CD4-positive, alpha-beta T cell treated with Interleukin-17A for 4 hours (primary cell): ENCODE data around the gene MGMT.

Experiments
- DNase-seq: peaks from one replicate; pipeline ENCODE4 v3.0.0-alpha.2; 2020; ENCODE audit warnings: mixed read lengths

The MGMT gene

DNA sequence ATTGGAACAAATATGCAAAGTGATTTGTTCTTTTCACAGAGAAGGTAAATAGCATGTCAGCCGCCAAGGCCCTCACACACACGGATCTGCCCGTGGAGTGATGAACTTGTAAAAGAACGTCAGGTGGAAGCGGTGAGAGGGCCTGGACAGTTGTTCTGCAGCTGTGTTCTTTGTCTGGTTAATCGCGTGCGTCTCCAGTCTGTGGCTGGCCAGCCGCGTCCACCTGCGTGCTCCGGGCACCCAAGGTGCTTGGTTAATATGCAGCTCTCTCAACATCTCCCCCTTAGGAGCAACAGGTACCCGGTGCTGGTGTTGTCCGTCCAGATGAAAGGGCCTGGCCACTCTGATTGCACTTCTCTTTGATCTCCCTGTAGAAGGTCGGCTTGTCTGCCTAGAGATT, 162.9 kb downstream of the MGMT start:
- DNase-seq = no peak

DNA sequence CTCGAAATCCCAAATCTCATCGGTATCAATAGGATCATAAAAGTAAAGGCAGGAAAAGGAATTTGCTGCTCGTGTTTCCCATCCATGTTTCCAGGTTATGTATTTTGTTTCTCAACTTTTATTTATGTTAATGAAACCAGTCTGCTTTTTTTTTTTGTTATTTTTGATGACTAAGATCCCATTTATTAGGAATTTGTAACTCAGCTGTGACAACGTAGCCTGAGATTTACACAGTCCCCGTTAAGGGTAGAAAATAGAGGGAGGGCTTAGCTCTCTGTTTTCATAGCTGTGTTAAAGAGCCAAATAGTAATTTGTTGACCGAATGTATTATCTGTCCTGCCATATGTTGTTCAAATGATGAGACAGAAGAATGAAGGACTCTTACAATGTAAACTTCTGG, 164.0 kb downstream of the MGMT start:
- DNase-seq = no peak

DNA sequence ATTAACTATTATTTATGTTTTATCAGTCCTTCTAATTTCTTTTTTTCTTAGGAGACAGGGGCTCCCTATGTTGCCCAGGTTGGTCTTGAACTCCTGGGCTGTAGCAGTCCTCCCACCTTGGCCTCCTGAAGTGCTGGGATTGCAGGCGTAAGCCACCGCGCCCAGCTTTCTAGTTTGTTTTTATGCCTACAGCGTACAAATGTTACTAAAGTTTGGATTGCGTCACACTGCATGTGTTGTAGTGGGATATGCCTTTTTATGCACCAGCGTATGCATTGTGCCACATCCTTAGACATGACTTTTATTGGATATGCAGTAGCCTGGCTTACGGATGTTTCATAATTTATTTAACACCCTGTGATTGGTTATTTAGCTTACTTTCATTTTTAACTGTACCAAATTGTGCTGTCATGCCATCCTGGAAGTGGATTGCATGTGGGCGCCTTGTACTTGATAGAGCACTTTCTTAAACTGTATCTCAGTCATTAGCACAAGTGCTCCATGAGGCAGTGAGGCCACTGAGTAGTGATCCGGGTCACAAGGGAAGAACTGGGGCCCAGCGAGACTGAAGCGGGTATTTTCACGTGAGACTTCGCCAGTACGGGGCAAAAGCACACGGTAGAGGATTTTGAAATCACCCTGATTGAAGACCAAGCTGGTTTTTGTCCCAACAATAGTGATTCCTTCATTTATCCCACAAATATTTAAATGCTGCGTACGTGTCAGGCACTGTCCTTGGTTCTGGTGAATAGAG, 165.0 kb downstream of the MGMT start:
- DNase-seq = no peak

DNA sequence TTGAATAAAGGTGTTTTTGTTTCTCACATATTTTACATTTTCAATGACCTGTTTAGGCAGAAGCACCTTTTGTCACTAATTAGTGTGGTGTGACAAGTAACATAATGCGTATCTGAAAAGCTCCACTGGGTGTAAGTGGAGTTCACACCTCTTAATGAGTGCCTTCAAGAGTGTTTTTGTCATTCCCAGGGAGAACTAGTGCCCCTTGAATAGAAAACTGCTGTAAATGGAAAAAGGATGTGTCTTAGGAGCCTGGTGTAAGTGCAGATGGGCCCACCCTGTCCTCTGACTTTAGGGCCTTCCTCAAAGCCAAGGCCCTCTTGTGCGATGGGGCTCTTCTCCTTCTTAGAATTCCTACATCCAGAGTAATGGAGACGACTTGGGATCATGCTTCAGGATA, 170.0 kb downstream of the MGMT start:
- DNase-seq = no peak

DNA sequence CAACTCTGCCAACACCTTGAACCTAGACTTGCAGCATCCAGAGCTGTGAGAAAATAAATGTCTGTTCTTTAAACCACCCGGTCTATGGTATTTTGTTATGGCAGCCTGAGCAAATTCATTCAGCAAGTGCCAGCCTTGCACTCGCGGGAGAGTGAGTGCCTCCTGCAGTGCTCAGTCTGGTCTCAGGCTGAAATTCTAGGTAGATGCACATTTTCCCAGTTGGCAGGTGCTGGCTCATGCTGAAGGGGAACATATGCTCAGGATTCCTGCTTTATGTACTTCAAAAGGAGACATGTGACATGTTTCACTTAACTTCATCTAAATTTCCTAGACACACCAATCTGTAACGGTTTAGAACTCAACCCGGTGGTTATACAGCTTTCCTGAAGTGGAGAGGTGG, 170.8 kb downstream of the MGMT start:
- DNase-seq = no peak

DNA sequence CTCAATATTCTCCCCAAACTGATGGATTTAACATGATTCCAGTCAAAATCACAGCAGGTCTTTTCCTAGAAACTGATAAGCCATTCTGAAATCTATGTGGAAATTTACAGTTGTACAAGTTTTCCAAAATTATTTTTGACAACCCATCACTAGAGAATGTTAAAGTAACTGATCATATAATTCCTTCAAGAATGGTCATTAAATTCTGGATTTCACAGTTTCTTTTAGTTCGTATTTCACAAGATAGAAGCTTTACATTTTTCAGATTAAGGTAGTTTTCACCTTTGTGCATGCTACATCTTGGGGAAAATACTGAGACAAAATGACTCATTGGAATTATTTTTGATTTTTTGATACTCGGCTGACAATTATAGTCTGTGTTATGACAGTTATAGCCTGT, 174.3 kb downstream of the MGMT start:
- no peak for DNase-seq

DNA sequence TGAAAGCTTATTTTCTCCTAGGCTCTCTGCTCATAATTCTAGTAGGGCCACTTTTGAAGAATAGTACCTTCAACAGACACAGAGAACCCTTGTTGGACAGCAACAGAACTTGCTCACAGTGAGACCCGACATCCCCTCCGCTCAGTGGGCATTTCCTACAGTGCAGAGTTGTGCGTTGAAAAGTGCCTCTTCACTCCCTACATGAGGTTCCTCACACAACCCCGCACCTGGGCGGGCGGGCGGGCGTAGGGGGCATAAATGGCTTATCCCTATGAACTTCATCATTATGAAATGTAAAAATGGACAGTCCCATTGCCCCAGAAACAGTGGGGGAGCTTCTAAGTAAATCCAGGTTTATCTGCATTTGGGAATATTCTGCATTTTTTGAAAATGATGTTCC, 174.9 kb downstream of the MGMT start:
- DNase-seq = no peak

DNA sequence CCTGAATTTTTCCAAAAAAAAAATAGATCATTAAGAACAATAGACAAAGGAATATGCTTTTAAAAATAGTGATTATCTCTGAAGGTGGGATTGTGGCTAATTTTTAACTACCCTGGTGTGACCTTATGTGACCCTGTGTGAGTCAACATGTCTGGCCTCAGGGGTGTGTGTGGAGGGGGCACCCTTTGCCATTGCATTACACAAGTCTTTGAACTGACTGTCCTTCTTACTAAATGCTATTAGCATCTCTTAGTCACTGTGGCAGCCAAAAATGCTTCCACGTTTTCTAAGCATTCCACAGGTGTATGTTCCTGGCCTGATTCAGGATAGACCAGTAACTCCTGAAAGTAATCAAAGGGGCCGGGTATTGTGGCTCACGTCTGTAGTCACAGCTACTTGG, 175.4 kb downstream of the MGMT start:
- DNase-seq = no peak

DNA sequence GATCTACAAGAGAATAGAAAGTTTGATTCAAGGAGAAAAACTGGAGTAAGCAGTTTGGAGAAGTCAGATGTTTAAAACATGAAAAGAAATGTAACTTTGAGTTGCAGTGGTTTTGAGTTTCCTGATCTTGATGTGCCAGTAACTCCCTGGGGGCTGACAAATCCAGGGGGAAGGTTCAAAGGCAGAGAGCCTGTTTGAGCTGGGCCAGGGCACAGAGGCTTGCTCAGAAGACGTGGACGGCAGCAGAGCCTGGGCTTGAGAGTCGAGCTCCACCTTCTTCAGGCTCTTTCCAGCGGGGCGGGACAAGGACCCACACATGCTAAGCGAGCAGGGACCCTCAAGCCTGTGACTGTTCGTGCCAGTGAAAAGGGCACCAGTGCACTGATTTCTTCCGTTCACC, 176.2 kb downstream of the MGMT start:
- no peak for DNase-seq

DNA sequence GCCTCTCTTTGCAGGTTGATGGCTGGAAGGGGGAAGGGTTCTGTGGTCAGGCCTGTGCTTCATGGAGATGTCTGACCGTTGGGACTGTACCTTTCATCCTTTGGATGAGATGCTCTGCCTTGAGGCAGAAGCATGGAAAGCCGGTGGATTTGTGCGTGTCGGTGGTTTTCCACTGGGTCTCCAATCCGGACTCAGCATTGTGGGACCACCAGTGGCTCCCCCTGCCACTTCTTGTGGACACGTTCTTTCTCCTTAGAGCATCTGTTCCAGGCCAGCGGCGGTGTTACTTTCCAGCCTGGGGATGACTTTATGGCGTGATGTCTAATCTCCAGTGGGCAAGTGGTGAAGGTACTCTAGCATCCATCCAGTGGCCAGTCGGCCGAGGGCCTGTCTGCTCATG, 178.4 kb downstream of the MGMT start:
- DNase-seq = no peak

DNA sequence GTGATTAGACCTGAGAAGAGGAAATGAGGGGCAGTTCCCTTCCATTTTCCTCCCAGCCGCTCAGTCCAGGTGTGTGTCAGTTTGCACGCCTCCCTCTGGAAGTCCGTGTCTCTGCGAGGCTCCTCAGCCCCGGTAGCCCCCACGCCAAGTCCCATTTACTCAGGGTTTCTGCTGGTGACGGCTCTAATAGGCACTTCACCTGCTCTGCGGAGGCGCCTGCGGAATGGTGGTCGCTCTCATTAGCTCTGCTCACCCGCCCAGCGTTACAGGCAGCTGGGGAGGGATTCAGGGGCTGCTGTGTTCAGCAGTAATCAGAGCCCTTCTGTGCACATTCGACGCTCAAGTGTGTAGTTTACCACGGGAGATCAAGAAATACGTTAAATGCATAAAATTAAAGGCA, 179.9 kb downstream of the MGMT start:
- no peak for DNase-seq

DNA sequence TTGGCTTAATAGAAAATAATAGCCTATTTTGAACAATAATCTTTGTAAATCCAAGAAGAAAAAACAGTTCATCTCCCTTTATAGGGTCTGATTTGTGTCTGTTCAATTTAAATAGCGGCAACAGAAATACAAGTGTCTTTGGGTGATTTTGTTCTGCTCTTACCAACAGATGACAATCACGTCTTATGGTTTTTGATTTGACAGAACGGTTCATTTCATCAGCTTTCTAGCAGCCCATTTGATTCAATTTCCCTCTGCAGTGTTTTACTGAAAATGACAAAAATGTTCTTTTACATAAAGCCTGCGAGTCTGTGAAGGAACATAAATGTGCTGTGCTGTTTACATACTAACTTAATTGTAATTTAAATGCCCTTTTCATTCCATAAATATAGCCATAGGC, 180.5 kb downstream of the MGMT start:
- no peak for DNase-seq

DNA sequence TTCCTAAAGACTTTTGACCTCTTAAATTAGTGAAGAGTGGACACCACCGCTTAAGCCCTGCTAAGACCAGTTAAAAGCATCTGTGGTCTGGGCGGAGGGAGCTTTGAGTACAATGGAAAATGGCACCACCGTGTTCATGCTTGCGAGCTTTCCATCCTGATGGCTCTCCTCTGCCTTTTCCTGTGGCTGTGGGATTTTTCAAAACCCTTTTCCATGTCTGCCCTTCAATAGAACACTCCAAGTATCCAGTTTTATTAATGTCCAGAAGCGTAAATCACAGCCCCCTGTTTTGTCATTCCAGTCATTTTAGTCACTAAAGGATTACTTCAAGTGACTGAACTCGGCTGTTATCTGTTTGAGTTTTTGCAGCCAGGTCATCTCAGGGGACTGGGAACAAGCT, 181.8 kb downstream of the MGMT start:
- no peak for DNase-seq

DNA sequence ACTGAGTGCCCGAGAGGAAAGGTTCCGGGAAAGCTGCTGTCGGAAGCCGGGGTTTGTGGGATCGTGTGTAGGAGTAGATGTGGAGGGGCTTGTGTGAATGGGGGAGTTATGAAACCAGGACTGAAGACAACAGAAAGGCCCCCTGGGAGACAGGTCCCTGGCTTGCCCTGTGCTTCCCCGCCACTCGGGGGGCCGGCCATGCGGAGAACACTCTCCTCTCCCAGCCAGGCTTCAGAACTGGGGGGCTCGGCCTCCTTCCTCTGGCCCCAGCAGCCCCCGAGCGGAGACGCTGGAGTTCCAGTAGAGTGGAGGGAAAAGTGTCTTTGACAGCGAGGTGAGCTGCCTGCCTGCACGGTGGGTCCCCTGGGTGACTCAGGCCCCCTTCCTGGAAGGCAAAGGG, 185.0 kb downstream of the MGMT start:
- DNase-seq = no peak

DNA sequence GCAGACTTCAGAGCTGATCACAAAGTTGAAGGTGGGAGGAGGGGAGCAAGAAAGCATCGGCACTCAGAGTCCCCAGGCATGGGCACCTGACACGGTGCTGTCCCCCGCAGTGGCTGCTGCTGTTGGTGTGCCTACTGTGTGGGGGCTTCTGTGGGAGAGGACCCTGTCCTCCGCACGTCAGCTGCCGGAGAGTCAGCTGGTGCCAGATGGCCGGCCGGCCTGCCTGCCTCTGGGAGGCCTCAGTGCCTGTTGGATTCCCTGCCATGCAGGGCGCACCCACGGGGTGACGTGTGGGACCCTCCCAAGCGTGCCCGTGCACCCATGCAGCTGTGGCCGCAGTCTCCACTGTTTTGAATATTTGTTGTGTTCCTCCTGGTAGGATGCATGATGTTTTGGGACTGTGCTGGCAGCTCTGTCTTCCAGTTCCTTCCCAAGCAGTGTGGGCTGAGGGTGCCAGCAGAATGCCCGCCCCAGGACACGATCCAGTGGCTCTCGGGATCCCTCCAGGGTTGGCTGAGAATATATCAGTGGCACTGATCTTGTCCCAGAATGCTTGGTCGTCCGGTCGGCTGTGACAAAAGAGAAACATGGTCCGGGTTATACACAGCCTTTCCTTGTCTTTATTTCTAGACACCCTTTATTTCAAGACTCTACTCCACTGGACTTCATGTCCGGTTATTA, 185.6 kb downstream of the MGMT start:
- no peak for DNase-seq

DNA sequence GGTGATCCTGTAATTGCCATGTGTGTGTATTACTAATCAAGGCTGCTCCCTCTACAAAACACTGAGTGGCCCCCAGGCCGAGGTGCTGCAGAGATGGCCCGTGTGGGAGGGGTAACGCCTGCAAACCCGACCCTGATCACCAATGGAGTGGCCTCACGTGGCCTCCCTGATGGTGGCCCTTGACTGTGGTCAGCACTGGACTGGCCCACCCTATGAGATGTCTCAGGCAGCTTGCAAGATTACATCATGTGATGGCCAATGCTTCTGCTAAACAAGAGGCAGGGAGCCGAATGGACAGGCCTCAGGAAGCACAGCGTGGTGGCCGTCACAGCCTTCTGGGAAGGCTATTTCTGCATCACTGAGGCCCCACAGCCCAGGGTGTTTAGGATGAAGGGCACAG, 186.4 kb downstream of the MGMT start:
- no peak for DNase-seq

DNA sequence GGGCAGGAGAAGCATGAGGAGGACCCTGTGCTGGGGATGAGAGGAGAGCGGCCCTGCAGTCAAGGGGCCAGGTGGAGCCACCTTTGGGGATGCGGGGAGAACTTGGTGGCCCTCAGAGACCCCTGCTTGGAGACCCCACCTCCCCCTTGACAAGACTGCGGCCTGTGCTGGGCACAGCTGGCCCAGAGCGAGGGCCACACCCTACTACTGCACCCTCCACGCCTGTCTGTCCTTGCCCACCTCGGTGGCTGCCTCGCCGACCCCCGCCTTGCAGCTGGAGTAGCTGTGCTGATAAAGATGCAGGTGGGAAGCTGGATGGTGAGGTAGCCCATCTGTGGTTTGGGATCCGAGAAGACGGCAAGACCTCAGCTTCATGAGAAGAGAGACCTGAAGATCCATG, 186.8 kb downstream of the MGMT start:
- DNase-seq = no peak

DNA sequence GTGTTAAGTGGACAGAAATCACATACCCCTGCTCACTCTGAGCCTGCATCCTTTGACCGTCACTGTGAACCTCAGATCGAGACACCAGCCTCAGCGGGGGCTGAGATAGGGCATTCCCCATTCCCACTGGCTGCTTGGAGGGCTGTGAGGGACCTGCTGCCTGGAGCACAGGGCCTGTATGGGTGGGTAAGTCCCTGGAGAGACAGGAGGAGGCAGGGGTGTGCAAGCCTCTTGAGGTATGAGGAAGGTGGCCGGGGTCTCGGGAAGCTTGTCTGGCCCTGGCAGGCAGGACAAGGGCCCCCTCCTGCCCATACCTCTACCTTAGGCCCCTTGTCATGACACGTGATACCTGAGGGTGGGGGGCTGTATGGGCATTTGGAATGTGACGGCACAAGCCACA, 187.4 kb downstream of the MGMT start:
- DNase-seq = no peak

DNA sequence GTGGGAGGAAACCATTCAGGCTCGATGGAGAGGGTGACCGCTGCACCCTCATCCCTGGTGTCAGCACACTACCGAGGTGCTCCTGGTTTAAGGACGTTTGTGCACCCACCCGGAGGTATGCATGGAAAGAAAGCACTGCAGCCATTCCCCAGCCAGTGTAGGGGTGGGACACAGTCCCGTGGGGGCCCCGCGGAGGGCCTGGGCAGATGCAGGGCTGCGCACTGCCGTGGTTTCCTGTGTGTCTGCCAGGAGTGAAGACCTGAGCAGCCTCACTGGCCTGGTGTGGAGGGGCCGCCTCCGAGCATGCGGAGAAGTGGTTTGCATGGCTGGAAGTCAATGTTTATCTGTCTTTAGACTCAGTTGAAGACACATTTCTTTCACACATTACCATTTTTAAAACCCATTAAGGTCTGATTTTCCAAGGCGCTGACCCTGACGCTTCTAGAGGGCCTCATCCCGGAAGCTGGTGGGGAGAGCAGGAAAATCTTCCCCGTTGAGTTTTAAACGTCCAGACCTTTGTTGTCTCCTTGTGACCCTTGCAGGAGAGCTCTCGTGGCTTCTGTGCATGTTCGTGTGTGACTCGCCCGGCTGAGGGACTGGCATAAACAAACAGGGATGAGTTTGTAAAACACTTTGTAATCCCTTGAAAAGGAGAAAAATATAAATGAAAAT, 188.1 kb downstream of the MGMT start:
- DNase-seq = no peak

DNA sequence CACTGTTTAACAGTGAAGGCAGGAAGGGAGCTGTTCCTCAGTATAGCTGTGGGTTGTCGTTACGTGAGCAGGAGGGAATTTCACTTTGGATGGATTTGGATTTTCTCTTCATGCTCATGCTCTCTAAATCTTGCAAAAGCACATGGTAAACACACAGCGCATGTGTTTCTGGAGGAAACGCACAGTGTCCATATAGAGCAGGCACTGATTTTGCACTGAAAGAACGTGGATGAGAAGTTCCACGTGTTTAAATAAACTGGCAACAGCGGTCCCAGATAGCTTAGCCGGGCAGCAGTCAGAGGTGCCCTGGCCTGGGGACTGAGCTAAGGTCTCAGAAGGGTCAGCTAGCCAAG, 188.6 kb downstream of the MGMT start:
- no peak for DNase-seq

DNA sequence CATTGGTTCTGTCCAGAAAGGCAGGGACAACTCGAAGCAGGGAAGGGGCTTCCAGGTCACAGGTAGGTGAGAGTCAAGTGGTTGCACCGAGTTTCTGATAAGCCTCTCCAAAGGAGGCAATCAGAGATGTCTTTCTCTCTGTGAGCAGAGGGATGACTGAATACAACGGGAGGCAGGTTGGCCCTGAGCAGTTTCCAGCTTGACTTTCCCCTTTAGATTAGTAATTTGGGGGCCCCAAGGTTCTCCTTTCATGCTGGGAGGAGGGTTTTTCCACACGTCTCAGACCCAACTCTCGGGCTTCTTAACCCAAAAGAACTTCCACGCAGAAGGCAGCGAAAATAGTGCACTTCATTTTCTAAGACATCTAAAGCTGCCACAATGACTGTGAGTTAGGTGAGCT, 189.6 kb downstream of the MGMT start:
- DNase-seq = no peak

DNA sequence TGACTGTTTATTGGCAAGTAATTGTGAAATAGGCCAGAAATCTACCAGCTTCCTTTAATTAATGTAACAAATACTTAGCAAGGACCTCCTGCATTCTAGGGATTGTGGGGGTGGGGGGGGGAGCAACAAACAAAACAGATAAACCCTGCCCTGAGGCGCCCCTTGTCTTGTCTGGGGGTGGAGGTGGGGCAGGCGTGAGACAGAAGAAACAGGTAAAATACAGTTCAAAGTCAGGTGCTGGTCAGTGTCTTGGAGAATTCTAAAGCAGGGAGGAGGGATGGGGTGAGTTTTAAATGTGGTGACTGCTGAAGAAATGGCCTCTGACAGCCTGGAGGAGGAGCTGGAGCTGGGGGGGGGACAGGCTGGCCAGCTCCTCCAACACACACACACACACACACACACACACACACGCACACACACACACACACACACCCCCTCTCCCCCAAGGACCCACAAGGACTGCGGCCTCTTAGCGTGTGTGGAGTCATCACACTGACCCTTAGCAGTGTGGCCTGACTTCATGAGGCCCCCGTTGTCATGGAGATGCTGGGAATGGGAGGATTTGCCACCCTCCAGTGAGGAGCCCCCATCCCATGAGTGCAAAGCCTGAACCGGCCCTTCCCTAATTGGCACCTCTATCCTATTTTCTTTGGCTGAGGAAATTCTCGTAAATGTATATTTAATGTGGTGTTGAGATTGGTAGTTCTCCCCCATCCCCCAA, 190.4 kb downstream of the MGMT start:
- DNase-seq = no peak

DNA sequence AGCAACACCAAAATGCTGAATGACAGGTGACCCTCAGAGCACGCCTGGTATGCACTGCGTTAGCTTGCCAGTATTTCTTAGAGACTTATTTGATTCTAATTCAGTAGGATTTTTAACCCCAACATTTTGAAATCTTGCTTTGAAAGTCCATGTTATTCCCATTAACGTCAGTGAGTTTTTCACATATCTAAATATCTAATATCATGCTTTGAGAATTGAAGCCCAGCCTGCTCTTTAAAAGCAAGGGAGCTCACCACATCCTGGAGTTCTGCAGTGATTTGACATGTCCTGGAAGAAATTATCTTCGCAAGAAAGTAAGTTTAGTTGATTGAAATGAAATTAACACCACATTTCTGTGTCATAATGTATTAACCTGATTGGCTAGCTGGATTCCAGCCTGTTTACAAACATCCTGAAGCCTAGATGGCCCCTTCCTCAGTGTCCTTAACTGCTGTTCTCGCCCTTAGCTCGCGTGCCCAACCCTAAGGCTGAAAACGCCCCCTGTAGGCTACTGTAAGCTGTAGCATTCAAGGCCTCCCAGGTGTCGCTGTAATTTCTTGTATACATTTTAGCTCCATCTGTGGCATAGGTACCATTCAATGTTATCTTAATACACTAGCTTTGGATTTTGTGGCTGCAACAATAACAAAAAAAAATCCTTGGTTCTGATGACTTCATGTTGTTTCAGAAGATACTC, 191.5 kb downstream of the MGMT start:
- DNase-seq = no peak
